Activated gamma-delta T cell treated with anti-CD3 and anti-CD28 coated beads, Interleukin-2, amount 50 U/mL, for 16 hours (primary cell): ENCODE measurements around the gene NUDT6.
"Not testable (repeated sequence)": the region's sequence is repeated elsewhere in the genome, so short reads cannot be mapped to it uniquely, and the experiment has no call there.

Experiments used
- DNase-seq: peaks from one replicate; pipeline ENCODE4 v3.0.0-alpha.2; 2020; ENCODE audit warnings: low read depth

Gene NUDT6

DNA sequence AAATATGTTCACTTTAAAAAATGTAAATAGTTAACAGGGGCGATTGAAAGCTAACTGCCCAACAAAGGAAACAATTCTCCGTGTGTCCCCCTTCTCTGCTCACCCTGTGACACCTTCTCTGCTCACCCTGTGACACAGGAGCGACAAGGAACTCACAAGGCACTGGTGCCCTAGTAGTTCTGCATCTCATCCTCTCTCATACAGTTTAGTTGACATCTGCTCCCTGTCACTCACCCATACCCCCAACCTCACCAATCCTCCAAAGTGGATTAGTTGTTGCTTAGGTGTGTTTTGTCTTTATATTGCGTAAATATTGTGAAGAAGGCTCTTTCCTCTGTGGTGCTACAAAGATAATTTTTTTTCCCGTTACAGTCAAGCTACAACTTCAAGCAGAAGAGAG, 46.4 kb downstream of the NUDT6 start:
- DNase-seq, result no peak

DNA sequence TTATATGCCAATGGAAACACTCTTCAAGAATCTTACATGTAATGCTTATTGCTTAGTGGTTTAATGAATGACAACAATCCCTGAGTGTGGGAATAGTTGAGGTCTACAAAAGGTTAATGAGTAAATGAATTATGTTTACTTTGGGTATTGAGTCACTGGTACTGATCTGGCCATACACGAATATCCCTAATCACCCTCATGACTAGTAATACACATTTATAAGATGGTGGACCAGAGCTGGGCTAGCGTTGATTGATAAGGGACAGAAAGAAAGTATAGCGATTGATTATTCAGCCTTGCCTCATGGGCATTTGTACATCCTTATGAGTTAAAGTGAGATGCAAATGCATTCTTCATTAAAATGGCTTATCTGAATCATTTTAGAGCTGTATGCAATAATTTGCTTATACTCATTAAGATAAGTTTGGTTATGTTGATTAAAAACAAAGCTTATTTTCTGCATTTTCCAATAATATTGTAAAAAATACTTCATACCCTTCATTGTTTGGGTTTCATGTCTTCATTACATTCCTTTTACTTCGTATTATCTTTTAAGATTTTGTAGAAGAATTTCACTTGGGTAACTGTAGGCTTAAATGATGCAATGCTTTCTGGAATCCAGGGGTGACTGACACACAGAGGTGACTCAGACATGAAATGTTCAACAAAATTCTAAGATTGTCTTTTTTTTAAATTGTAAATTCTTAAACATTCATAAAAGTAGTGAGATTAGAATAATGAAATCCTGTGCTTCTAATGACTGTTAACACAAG, 48.4 kb downstream of the NUDT6 start:
- no peak for DNase-seq

DNA sequence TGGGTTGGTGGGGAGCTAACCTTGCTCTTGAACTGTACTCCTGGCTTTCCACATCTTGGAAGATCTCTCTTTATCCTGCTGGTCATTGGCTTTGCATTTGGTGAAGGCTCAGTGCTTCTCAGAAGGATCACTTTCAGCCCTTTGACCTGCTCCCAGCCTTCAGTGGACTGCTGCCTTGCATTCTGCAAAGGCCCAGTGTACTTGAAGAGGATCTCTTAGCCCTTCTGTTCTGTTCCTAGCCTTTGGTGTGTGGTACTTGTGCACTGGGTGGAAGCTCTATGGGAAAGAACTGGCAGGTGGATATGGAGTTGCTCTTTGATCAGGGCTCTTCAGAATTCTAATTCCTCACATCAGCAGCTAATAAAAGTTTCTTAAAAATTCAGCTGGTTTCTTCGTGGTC, 49.3 kb downstream of the NUDT6 start:
- DNase-seq, result no peak

DNA sequence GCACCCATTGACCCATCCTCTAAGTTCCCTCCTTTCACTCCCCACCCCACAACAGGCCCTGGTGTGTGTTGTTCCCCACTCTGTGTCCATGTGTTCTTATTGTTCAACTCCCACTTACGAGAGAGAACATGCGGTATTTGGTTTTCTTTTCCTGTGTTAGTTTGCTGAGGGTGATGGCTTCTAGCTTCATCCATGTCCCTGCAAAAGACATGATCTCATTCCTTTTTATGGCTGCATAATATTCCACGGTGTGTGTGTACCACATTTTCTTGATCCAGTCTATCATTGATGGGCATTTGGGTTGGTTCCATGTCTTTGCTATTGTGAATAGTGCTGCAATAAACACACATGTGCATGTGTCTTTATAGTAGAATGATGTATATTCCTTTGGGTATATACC, 54.2 kb downstream of the NUDT6 start:
- not testable (repeated sequence) for DNase-seq

DNA sequence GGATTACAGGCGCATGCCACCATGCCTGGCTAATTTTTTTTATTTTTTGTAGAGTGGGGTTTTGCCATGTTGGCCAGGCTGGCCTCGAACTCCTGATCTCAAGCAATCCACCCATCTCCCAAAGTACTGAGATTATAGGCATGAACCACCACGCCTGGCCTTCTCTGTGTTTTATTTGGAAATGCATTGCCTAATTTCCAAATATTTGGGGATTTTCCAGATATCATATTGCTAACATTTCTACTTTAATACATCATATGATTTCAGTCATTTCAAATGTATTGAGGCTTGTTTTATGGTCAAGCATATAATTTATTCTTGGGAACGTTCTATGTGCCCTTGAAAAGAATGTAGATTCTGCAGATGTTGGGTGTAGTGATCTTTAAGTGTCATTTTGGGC, 57.0 kb downstream of the NUDT6 start:
- no peak for DNase-seq

DNA sequence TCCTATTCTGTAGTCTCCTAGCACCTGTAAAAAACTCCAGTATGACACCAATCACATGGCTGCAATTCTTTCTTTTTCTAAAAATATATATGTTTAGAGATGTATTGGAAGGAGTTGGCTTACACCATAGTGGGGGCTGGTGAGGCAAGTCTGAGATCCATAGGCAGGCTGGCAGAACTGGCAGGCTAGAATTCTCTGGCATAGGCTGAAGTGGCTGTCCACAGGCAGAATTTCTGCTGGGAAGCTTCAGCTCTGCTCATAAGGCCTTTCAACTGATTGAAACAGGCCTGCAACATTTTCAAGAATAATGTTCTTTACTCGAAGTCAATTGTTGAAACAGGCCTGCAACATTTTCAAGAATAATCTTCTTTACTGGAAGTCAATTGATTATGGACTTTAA, 58.8 kb downstream of the NUDT6 start:
- no peak for DNase-seq

DNA sequence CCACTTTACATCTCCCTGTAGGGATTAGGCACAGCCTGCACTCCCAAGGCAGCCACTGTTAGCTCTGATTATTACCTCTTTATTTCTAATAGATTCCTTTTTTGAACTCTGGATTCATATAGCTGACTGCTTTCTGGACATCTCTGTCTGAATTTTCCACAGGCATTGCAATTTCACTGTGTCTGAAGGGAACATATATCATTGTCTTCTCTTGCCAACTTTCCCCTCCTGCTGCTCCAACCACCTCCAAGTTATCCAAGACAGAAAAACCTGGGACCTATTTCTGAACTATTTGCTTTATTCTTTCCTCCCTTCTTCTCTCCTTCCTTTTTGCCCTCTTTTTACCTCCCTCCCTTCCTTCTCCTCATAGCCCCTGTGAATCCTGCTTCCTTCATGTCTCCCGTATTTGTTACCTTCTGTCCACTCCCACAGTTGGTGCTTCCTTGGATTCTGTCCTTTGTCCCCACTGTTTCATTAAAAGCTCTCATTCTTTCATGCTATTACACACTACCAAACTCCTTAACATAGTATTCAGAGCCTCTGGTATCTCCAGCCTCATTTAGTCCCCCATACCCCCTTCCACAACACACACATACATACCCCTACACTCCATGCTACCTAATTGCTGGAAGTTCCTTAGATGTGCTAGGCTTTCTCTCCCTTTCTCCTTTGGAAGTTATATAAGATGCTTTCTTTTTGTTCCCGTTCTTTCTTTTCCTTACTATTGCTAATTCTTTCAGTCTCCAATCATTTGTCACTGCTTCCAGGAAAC, 61.0 kb downstream of the NUDT6 start:
- DNase-seq, result no peak

DNA sequence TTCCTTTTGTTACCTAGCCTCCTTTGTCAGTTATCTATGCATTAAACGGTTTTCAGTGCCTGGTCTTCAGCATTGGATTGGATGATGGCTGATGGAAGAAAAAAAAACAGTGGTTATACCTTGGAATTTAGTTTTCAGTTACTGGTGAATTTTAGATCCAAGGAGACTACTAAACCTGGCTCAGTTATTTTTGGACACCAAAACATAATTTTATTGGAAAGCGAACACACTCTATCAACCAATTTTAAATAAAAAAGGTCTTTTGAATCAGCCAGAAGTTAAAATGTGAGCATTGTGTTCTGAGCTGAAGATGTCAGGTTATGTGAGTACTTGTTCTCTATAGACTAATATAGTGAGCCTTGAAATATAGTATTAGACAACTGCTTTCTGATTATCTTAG, 63.7 kb downstream of the NUDT6 start:
- DNase-seq, result no peak

DNA sequence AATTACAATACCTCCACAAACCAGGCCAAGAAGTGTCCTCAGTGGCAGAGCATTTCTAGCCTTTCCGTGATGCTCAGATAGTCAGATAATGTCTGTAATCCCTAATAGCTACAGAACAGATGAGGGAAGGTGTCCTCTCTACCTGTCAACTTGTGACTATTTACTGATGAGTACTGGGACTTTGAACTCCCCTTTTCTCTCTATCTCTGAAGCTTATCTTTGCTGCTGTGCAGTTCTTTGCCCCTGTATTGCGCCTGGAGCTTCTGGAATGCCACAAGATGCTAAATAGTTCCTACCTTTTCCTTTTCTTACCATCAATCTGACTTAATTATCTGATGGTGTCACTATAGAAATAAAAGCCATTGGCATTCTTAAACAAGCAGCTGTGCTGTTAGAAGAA, 65.2 kb downstream of the NUDT6 start:
- no peak for DNase-seq

DNA sequence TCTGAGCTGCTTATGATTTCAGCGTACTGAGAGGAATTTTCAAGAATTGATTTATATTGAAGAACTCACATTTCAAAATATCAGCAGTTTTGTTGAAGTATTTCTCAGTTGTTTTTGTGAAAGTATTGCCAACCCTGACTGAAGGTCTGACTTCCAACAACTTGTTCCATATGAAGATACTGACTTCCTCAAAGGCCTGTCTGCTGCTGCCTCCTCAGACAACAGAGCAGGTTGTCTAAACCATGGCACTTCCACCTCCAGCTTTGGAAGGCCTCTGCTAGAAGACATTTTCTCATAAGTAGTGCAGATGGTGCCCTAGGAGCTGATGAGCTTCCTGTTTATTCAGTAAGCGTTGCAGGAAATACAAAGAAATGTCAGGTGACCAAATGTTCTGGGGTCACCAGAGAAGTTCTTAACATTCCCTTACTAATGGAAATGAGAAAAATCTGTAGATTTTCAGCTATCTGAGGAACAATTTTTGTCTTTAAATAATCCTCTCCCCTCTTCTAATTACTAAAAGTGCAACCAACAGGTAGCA, 67.0 kb downstream of the NUDT6 start:
- no peak for DNase-seq

DNA sequence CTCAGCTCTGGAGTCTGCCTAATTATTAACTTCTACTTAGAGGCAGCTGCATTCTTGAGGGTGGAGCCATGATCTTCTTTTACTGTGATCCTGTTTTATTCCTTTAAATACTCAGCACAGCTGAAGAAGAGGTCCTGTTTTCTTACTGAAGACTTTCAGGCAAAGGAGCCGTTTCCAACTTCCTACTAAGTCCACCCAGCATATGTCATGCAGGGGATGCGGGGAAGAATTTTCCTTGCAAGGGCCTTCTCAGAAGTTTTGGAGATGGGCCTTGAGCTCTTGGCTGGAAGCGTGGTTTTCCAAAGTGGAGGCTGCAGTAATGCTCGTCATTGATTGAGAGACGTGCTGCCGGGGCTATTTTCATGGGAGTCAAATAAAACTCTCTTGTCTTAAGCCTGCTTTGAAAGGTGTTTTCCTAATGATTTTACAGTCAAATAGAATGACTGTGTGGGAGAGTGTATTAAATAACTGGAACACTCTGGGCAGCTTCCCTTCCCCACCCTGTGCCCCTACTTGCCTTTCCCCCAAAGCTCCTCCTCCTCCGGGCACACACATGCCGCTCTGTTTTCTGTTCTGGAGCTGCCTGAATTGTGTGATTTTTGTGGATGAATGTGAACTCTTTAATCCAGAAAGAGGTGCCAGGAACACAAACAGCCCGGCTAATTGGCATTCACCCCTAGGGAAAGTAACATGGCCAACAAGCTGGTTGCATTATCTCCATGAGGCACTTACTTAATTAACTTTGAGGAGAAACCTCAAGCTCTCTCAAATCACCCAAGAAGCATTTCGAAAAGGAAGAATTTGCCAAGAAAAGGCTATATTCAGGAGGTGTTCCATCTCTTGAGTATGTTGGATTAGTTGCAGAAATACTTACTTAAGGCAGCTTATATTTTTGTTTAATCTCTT, 67.7 kb downstream of the NUDT6 start:
- no peak for DNase-seq

DNA sequence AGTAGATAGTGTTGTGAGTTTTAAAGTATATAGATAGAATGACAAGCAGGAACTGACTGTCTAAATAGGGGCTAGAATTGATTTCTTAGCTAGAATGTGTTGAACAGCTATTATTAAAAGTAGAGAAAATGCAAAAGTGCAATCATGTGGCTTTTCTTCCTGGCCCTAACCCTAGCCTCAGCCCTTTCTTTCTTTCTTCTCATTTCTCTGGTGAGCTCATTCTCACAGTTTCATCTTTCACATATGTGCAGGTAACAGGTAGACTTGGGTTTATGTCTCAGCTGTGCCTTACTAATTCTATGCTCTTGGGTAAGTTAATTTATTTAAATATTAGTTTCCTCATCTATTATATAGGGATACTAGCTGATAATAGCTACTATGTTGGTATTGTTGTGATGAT, 70.8 kb downstream of the NUDT6 start:
- no peak for DNase-seq

DNA sequence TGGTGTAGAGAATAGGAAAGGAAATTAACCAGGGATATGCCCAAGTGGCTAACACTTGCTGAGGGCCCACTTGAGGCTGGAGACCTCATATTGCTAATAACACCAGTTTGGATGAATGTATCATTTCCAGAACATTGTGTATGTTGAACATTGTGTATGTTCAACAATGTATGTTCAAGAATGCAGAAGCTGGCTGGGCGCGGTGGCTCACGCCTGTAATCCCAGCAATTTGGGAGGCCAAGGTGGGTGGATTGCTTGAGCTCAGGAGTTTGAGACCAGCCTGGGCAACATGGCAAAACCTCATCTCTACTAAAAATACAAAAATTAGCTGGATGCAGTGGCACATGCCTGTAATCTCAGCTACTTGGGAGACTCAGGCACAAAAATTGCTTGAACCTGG, 72.6 kb downstream of the NUDT6 start:
- not testable (repeated sequence) for DNase-seq

DNA sequence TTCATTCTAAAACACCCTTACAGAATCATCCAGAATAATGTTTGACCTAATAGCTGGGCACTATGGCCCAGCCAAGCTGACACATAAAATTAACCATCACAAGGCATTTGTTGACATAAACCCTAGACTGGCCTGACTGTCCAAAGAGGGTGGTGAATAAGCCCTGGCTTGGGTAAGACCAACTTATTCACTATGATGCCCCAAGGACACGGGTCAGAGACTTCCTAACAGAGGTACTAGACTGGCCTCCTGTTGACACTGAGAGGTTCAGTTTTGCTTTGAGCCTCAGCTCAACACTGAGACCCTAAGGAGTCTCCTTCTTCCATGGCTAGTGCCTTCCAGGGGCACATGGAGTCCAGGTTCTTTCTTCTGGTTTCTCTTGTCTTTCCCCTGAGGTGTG, 74.5 kb downstream of the NUDT6 start:
- DNase-seq, result no peak

DNA sequence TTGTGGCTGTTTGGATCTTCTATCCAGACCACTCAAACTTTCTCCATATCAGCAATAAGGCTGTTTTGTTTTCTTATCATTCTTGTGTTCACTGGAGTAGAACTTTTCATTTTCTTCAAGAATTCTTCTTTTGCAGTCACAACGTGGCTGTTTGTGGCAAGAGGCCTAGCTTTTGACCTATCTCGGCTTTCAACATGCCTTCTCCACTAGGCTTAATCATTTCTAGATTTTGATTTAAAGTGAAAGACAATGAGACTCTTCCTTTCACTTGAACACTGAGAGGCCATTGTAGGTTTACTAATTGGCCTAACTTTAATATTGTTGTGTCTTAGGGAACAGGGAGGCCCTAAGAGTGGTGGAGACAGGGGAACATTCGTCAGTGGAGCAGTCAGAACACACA, 76.6 kb downstream of the NUDT6 start:
- DNase-seq, result no peak

DNA sequence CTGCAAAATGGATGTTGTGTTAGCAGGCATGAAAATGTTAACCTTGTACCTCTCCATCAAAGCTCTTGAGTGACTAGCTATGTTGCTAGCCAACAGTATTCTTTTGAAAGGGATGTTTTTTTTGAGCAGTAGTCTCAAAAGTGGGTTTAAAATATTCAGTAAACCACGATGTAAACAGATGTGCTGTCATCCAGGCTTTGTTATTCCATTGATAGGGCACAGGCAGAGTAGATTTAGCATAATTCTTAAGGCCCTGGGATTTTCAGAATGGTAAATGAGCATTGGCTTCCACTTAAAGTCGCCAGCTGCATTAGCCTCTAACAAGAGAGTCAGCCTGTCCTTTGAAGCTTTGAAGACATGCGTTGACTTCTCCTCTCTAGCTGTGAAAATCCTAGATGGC, 77.3 kb downstream of the NUDT6 start:
- no peak for DNase-seq

DNA sequence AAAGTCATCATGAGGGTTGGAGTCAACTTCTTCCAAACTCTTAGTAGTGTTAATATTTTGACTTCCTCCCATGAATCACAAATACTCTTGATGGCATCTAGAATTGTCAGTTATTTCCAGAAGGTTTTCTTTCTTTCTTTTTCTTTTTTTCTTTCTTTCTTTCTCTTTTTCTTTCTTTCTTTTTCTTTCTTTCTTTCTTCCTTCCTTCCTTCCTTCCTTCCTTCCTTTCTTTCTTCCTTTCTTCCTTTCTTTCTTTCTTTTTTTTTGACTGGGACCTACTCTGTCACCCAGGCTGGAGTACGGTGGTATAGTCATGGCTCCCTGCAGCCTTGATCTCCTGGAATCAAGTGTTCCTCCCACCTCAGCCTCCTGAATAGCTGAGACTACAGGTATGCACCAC, 78.0 kb downstream of the NUDT6 start:
- DNase-seq, result not testable (repeated sequence)

DNA sequence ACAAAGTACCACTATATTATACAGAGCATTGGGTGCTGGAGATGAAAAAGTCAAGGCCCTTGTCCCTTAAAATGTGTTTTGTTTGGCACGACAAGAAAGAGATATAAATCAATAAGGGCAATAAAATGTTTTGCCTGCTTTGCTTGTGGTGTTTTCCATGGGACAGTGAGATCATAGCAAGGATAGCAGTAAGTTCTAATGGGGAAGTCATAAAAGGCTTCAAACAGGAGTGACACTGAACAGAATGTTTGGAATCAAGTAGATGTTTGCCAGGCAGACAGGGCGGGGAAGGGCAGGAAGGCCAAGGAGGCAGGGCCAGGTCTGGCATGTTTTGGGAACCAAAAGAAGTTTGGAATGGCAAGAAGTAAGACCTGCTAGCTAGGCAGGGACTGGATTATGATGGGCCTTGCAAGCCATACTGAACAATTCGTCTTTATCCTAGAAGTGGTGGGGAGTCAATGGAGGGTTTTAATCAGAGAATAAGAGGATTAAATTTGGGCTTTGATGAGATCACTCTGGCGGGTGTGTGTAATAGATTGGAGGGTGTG, 79.3 kb downstream of the NUDT6 start:
- no peak for DNase-seq
